ENCODE data around the gene KRT32.

The KRT32 gene

GRCh38 chr17:41492351-41492750 lies 25.2 kb upstream of the KRT32 start:
- no peak for DNase-seq (ENCODE audit: low read depth)

GRCh38 chr17:41491476-41491875 lies 24.3 kb upstream of the KRT32 start:
- no peak for DNase-seq (ENCODE audit: low read depth)

GRCh38 chr17:41490000-41490990 lies 23.1 kb upstream of the KRT32 start:
- no peak for DNase-seq (ENCODE audit: low read depth)

- DNase-seq (ENCODE audit: low read depth): no peak
These were observed 22.3 kb upstream of the KRT32 start, which contains the start of gene KRT36 for GRCh38 chr17:41489531-41489930. Gene KRT36, minus strand, starts transcription at chr17:41489910. Its CDS starts 46 bp downstream, at chr17:41489864.

GRCh38 chr17:41486809-41487530 lies 19.8 kb upstream of the KRT32 start:
- no peak for DNase-seq (ENCODE audit: low read depth)

- DNase-seq (ENCODE audit: low read depth): no peak
These were observed 19.1 kb upstream of the KRT32 start for GRCh38 chr17:41486316-41486715.

- DNase-seq (ENCODE audit: low read depth): no peak
These were observed 18.0 kb upstream of the KRT32 start for GRCh38 chr17:41484920-41485904.

- peak; percentile 55 for DNase-seq (ENCODE audit: low read depth)
These were observed 17.0 kb upstream of the KRT32 start for GRCh38 chr17:41483991-41484826.

GRCh38 chr17:41483531-41483930 lies 16.3 kb upstream of the KRT32 start:
- DNase-seq (ENCODE audit: low read depth): no peak

- no peak for DNase-seq (ENCODE audit: low read depth)
These were observed 13.8 kb upstream of the KRT32 start, which contains the start of gene KRT35 for GRCh38 chr17:41481036-41481435. Gene KRT35, minus strand, starts transcription at chr17:41481151. Its CDS starts 54 bp downstream, at chr17:41481097.

- DNase-seq (ENCODE audit: low read depth): no peak
These were observed 13.4 kb upstream of the KRT32 start for GRCh38 chr17:41480581-41480980.

GRCh38 chr17:41480136-41480535 lies 12.9 kb upstream of the KRT32 start:
- no peak for DNase-seq (ENCODE audit: low read depth)

GRCh38 chr17:41478237-41478636 lies 11.1 kb upstream of the KRT32 start:
- no peak for DNase-seq (ENCODE audit: low read depth)

- no peak for DNase-seq (ENCODE audit: low read depth)
These were observed 10.0 kb upstream of the KRT32 start for GRCh38 chr17:41476866-41477815.

GRCh38 chr17:41475421-41475820 lies 8.2 kb upstream of the KRT32 start:
- DNase-seq (ENCODE audit: low read depth): no peak

GRCh38 chr17:41474863-41475262 lies 7.7 kb upstream of the KRT32 start:
- no peak for DNase-seq (ENCODE audit: low read depth)

GRCh38 chr17:41468346-41468745 lies 1.2 kb upstream of the KRT32 start:
- DNase-seq (ENCODE audit: low read depth): no peak

GRCh38 chr17:41467561-41467960 lies 375 bp upstream of the KRT32 start:
- DNase-seq (ENCODE audit: low read depth): no peak

- peak; percentile 94 for DNase-seq (ENCODE audit: low read depth)
These were observed 2.5 kb downstream of the KRT32 start for GRCh38 chr17:41464682-41465081.

GRCh38 chr17:41464173-41464572 lies 3.0 kb downstream of the KRT32 start:
- no peak for DNase-seq (ENCODE audit: low read depth)
